GM18517 (cell line): ENCODE data around the gene JMJD4.
"Not testable (repeated sequence)": the region's sequence is repeated elsewhere in the genome, so short reads cannot be mapped to it uniquely, and the experiment has no call there.

Source experiments
- ATAC-seq: cut with Tn5 transposase; IDR thresholded peaks from one replicate; pipeline ENCODE4 v1.9.1; 2021; ENCODE audit warnings: mild to moderate bottlenecking, moderate library complexity; ENCODE audit not compliant: unreplicated experiment

JMJD4 gene

DNA sequence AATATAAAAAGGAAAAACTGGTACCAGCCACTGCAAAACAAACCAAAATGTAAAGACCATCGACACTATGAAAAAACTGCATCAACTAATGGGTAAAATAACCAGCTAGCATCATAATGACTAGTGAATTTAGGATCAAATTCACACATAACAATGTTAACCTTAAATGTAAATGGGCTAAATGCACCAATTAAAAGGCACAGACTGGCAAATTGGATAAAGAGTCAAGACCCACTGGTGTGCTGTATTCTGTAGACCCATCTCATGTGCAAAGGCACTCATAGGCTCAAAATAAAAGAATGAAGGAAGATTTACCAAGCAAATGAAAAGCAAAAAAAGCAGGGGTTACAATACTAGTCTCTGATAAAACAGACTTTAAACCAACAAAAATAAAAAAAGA is 33.5 kb downstream of the JMJD4 start:
- ATAC-seq: not testable (repeated sequence)

DNA sequence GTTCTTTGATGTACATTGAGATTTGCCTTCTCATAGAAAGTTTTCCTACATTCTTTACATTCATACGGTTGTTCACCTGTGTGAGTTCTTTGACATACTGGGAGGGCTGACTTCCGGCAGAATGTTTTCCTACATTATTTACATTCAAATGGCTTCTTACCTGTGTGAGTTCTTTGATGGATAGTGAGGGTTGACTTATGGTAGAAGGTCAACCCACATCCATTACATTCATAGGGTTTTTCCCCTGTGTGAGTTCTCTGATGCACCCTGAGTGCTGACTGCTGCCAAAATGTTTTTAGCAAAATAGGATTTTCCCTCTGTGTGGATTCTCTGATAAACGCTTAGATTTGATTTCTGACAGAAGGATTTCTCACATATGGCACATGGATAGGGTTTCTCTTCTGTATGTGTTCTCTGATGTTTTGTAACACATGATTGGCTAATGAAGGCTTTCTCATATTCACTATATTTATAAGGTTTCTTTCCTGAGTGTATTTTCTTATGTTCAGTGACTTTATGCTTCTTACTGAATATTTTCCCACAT is 37.7 kb downstream of the JMJD4 start:
- no peak for ATAC-seq

DNA sequence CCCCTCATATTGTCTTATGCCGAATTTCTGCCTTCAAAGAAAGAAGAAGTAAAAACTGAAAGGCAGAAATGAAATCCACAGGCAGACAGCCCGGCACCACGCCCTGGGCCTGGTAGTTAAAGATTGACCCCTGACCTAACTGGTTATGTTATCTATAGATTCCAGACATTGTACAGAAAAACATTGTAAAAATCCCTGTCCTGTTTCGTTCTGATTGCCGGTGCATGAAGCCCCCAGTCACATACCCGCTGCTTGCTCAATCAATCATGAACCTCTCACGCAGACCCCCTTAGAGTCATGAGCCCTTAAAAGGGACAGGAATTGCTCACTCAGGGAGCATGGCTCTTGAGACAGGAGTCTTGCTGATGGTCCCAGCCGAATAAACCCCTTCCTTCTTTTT is 49.3 kb downstream of the JMJD4 start:
- no peak for ATAC-seq
